GM12872 (cell line): ENCODE measurements around the gene FLT3.
A peak's percentile ranks its signal among the peaks of the same experiment; 100 is the strongest.

Experiments used
- CTCF ChIP-seq: IDR thresholded peaks from 3 replicates; pipeline ENCODE4 v1.5.1; 2011; ENCODE audit warnings: low read depth, mild to moderate bottlenecking, low read length, moderate library complexity; ENCODE audit not compliant: insufficient read depth

FLT3 gene

GRCh38 chr13:27962982-27963381, 137.4 kb downstream of the FLT3 start:
- TF ChIP-seq CTCF, result no peak

- no peak for TF ChIP-seq CTCF
Observed at GRCh38 chr13:27962128-27962841, 138.1 kb downstream of the FLT3 start.

GRCh38 chr13:27961227-27962085, 138.9 kb downstream of the FLT3 start:
- TF ChIP-seq CTCF, result no peak

GRCh38 chr13:27960362-27961226, 139.8 kb downstream of the FLT3 start:
- peak; percentile 64 for TF ChIP-seq CTCF

DNA sequence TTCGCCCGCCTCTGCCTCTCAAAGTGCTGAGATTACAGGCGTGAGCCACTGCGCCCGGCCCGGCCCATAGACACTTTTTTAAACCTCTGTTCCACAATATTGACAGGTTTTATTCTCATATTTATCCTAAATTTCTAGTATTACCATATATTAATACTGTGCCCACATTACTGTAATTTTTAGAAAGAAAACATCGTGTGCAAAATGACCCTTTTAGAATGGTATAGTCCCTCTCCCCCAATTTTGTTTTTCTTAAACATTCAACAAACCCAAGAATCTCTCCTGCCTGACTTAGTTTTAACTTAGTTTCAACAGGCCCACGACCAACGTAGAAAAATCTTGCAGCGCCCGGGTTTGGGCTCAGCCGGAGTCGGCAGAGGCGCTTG, 140.4 kb downstream of the FLT3 start:
- no peak for TF ChIP-seq CTCF

- TF ChIP-seq CTCF, result no peak
Observed at GRCh38 chr13:27956576-27957300, 143.6 kb downstream of the FLT3 start.
